Gastroesophageal sphincter (tissue), 2 donors: Measurements from ENCODE around the gene PTCH1.

Experiments
- POLR2A ChIP-seq, 2 donors: fragments of 450-650 bp; IDR thresholded peaks; one replicate each; pipeline ENCODE4 v1.6.1; 2017; ENCODE audit warnings: antibody characterized with exemption in 2 of 2, mild to moderate bottlenecking in 2 of 2, moderate library complexity in 1 of 2
- POLR2AphosphoS5 ChIP-seq: sonication (generic); formaldehyde crosslinking; IDR thresholded peaks from one replicate; pipeline ENCODE4 v1.6.1; 2017; ENCODE audit warnings: antibody characterized with exemption

- TF ChIP-seq POLR2A (IDR thresholded peaks at IDR 0.05) = no peak
- TF ChIP-seq POLR2AphosphoS5 = no peak
Measured at GRCh38 chr9:95484225-95484624, 32.5 kb downstream of the PTCH1 start.
